GM19240 (cell line): ENCODE data around the gene RPN2.
"Not testable (repeated sequence)": the region's sequence is repeated elsewhere in the genome, so short reads cannot be mapped to it uniquely, and the experiment has no call there.

ENCODE experiments used
- DNase-seq: peaks from one replicate; pipeline ENCODE4 v3.0.0; 2011; ENCODE audit warnings: low spot score; ENCODE audit not compliant: insufficient read length

The RPN2 gene

DNA sequence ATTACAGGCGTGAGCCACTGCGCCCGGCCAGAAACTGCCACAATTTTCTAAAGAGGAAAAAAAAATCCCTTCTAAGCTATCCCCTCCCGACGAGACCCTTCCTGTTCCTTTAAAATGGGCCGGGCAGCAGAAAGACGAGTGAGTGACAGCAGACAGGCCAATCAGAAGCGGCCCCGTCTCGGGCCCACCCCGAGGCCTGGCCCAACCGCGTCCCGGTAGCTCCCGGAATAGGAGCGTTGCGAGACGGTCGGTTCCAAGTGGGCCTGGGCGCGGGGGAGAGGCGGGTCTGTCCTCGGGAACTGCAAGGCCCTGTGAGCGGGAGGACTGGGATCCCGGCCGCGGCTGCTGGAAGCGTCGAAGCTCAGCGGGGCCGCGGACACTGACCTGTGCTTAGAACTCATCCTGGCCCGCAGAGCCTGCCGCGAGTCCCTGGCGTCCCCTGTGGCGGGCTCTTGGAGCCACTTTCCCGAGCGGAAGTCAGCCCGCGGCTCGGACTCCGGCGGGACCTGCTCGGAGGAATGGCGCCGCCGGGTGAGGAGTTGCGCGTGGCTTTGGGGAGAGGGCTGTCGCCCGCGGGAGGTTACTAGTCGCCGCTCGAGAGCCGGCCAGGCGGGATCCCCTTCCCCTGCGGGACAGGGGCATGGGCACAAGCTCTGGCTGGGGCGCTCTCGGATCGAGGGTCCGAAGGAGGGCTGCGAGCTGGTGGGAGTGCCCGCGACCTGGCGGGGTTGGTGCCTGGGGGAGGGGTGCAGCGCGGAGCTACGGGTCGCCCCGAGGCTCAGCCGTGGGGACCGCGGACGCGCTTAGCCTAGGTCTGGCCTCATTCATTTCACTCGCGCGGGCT is at the start of gene RPN2, which contains the start of gene MROH8:
TSS of gene RPN2 (plus strand) at position 492 of the 844 bp plus-strand sequence. CDS start at position 519, 27 bp downstream.
TSS of gene MROH8 (minus strand) at position 710 of the 844 bp plus-strand sequence.
- peak; percentile 67 for DNase-seq

DNA sequence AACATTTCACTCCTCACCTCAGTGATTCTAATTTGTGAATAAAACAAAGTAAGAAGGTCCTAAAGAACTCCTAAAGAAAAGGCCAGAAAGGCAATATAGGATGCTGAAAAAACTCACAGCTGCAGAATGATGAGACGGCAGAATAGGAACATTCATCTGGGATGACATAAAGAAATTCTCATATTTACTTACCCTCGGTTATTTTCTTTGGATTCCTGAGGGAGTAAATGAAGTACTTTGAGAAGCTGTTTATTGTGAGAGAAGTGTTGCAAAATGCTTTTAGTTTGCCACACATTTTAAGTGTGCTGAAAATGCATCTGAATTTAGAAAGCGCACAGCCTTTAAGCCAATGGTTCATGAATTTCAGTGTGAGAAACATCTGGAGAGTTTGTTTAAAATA is 47.6 kb upstream of the RPN2 start:
- no peak for DNase-seq

DNA sequence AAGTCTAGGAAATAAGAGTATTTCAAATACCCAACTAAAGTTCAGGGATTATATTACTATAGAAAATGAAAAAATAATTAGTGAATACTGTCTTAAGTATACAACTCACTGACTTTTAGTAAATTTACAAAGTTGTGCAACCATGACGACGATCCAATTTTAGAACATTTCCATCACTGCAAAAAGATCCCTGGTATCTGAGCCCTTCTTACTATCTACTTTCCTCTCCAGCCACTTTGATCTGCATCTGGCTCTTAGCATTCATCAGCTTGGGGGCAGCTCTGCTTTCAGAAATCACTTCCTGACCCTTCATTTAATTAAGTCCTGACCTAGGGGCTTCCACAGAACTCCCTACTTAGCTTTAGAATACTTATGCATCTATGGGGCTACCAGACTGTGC is 45.2 kb upstream of the RPN2 start:
- DNase-seq: no peak

DNA sequence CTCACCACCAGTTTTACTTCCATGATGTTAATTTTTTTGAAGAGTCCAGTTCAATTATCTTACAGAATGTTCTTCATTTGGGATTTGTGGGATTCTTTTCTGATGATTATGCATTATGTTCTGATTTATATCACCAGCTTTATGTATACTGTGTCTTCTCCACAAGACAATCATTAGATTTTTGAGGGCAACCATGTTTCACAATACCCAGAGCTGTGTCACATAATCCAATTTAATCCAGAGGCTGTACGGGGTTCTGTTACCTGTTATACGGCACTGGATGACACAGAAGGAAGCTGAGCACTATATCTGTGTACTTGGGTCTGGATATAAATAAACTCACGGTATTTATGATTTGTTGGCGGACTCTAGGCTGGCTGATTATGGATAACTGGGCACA is 41.6 kb upstream of the RPN2 start:
- DNase-seq: no peak

DNA sequence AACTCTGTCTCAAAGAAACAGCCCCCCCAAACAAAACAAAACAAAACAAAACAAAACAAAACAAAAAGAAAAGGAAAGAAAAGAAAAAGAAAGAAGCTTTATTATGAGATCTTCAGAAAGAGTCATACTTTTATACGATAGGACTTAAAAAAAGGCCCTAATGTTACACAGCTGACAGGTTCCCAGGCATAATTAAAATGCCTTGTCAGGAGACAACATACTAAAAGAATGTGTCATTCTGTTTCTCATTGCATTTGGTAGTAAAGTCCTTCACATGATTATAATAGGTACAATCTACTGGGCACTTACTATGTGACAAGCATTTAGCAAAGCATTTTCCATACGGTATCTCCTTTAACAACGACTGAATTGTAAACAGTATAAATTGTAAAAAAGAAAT is 36.4 kb upstream of the RPN2 start:
- no peak for DNase-seq

DNA sequence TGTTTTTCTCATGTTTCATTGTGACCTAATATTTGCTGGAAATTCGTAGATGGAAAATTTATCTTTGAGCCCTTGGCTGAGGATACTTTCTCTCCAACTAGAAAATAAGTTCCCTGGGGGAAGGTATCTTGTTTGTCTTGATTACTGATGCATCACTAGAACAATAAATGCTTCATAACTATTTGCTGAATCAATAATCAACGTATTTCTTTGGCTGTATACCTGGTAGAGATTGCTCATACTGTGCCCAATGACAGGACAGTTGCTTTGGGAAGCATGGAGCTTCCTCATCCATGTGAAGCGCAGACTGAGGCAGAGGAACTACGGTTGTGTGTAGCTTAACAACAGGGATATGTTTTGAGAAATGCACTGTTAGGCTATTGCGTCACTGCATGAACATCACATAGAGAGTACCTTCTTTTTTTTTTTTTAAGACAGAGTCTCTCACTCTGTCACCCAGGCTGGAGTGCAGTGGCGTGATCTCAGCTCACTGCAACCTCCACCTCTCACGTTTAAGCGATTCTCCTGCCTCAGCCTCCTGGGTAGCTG is 34.2 kb upstream of the RPN2 start:
- no peak for DNase-seq

DNA sequence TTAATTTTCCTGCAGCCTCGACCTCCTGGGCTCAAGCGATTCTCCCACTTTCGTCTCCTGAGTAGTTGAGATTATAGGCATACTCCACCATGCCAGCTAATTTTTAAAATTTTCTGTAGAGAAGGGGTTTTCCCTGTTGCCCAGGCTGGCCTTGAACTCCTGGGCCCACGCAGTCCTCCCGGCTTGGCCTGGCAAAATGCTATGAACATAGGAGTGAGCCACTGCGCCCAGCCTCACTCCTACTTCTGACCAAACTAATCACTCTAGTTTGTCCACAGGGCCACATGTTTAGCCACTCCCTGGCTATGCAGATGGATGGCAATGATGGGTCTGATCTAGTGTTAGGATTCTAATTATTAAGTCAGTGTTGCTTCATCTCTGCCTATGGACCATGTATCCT is 31.9 kb upstream of the RPN2 start:
- no peak for DNase-seq

DNA sequence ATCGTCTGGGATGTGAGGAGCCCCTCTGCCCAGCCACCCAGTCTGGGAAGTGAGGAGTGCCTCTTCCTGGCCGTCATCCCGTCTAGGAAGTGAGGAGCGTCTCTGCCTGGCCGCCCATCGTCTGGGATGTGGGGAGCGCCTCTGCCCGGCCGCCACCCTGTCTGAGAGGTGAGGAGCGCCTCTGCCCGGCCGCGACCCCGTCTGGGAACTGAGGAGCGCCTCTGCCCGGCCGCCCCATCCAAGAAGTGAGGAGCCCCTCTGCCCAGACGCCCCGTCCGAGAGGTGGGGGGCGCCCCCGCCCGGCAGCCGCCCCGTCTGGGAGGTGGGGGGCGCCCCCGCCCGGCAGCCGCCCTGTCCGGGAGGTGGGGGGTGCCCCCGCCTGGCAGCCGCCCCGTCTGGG is 28.3 kb upstream of the RPN2 start:
- not testable (repeated sequence) for DNase-seq

DNA sequence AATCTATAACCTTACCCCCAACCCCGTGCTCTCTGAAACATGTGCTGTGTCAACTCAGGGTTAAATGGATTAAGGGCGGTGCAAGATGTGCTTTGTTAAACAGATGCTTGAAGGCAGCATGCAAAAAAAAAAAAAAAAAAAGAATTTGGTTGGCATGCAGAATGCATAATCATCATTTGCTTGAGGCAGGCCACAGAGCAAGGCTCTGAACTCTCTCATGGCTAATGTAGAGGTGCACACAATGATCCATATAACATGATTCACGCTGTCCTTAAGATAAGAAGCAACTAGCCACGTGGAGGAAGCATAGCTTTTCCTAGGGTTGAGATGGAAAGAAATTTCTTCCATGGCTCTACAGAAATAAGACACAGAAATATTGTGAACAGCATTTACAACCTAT is 27.6 kb upstream of the RPN2 start:
- DNase-seq: no peak

DNA sequence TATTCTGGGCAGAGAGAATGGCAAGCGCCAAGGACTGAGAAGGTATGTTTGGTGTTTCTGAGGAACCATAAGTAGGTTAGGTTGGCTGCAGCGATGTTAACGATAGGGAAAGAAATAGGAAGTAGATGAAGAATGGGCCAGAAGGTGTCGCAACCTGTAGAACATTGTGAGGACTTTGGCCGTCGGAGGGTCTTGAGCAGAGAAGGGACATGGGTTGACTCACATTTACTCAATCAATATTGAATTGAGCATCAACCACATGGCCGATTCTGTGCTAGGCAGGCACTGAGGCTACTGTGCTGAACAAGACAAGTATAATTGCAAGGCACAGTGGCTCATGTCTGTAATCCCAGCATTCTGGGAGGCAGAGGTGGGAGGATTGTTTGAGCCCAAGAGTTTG is 26.8 kb upstream of the RPN2 start:
- DNase-seq: no peak

DNA sequence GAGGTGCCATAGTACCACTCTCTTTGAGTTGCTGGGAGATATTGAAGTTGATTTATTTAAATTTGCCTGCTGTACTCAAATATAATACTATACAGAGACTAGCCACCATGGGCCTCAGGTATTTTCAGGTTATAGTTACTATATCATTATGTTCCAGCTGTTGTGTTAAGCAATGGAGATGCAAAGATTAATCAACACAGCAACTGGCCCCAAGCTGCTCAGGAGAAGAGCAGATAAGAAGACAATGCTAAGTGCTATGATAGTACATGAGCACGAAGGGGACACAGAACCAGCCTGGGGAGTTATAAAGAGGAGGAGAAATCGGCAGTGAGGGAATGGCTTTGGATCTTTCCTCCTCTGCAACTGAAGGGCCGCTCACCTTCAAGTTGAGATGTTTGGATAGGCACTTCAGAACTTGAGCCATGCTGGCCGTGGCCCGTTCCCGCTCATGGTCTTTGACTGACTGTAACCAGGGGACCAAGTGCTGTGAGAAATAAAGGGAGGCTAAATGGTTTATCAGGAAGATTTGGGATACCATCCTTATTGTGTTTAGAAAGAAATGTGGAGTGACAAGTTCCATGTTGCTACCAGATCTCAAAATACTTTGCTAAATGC is 24.3 kb upstream of the RPN2 start:
- DNase-seq: no peak

DNA sequence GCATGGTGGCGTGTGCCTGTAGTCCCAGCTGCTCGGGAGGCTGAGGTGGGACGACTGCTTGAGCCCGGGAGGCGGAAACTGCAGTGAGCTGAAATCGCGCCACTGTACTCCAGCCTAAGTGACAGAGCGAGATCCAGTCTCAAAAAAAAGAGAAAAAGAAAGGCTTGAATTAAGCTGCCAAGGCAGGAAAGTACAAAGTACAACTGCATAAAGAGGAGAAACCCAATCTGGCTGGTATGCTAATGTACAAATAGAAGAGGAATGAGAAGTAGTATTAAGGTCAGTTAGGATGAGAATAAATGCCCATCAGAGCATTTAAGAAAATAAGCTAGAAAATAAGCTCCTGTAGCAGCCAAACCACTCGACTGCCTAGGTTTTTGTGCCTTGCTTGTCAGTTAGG is 23.1 kb upstream of the RPN2 start:
- no peak for DNase-seq

DNA sequence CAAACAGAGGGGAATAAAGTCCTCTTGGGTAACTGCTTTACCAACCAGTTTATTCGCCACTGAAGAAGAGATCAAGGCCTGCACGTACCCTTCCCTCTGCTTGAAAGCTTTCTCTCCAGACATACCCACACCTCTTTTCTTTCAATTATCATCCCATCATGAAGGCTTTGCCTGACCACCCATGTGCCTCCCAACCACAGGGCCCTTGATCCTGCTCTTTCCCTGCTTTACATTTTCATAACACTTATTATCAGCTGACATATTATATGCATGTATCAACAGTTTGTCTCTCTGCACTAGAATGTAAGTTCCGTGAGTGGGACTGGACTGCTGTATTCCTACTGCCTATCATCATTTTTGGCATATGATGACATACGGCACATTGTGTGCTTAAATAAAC is 20.9 kb upstream of the RPN2 start:
- DNase-seq: no peak

DNA sequence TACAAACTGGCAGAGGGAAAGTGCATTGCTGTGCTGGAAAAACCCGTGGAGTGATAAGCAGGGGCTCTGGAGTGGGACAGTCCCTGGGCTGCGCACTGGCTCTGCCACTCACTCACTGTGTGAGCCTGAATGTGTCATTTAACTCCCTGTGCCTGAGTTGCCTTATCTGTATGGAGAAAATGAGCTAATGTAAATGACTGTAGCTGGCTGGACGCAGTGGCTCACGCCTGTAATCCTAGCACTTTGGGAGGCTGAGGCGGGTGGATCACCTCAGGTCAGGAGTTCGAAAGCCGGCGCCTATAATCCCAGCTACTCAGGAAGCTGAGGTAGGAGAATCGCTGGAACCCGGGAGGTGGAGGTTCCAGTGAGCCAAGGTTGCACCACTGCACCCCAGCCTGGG is 18.4 kb upstream of the RPN2 start:
- no peak for DNase-seq

DNA sequence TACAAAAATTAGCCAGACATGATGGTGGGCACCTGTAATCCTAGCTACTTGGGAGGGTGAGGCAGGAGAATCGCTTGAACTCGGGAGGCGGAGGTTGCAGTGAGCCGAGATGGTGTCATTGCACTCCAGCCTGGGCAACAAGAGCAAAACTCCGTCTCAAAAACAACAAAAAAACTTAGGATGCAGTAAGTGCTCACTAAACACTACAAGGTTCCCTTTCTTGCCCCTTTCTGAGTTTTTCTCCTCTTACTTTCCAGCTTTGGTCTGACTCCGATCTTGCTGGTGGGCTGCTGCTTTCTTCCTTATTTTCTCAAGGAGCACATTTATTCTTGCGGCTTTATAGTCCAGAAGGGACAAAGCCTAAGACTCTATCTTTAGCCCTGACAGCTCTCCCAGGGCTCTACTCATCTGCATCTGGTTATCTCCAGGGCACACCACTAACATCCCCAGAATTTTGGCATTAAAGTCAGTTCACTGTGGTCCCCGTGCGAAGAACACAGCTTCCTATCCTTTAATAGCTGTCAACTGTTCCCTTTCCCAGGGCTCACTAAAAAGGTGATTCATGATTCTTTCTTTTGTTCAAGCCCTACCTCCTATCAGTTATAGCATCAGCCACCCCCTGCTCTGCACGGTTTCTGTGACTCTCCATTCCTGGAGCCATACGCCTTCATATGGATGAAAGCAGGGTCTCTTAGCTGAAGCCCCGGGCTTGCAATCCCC is 17.1 kb upstream of the RPN2 start:
- no peak for DNase-seq

DNA sequence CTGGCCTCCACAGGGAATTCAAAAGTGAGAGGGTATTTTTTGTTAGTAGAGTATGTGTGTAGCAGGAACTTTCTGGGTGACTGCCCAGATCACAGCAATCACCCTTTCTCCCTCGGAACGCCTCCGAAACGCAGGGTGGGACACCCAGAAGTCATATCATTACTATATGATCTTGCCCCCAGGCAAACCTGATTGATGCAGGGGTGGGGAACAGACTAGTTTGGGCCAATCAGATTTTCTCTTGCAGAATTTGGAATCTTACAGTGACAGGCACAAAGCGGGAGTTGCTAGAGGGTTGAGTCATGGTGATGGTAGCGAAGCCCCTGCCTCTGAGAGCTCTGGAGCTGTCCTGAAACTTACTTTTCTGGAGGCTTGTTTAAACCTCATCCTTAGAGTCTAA is 16.5 kb upstream of the RPN2 start:
- DNase-seq: no peak

DNA sequence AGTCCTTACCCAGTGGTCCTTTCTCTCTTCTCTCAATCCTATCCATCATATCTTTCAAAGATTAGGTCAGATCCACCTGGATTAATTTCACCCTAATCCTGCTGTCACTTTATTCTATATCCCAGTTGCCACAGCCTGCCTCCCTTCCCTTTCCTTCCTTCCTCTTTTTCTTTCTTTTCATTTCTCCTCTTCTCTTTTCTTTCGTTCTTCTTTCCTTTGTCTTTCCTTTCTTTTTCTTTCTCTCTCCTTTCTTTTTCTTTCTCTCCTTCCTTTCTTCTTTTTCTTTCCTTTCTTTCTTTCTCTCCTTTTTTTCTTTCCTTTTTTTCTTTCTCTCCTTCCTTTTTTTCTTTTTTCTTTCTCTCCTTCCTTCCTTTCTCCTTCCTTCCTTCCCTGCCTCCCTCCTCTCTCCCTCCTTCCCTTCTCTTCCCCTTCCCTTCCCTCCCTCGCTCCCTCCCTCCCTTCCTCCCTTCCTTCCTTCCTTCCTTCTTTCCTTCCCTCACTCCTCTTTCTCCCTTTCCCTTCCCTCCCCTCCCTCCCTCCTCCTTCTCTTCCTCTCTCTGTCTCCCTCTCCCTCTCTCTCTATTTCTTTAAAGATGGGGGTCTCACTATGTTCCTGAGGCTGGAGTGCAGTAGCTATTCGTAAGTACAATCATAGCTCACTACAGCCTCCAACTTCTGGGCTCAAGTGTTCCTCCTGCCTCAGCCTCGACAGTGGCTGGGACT is 15.1 kb upstream of the RPN2 start:
- no peak for DNase-seq

DNA sequence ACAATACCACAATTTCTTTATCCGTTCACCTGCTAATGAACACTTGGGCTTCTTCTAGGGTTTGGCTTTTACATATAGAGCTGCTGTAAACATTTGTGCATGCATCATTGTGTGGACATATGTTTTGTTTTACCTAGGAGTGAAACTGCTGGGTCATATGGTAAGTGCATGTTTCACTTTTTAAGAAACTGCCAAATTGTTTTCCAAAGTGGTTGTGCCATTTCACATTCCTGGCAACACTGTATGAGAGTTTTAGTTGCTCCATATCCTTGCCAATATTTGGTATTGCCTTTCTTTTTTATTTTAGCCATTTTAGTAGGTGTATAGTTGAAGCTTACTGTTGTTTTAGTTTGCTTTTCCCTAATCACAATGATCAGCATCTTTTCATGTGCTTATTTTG is 14.1 kb upstream of the RPN2 start:
- DNase-seq: no peak

DNA sequence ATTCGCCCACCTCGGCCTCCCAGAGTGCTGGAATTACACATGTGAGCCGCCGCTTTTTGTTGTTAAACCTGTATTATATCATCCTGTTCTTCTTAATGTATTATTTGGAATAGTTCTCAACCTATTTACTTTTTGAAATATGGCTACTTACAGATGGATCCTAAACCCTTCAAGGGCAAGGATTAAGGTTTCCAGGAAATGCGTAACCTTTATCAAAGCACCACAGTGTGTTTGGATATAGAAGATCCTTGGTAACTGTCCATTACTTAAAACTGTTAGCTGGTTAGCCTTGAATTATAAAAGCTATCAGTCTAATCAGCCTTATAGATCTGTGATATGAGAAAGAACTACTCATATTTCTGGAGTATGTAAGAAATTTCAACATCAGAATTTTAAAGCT is 12.3 kb upstream of the RPN2 start:
- DNase-seq: no peak

DNA sequence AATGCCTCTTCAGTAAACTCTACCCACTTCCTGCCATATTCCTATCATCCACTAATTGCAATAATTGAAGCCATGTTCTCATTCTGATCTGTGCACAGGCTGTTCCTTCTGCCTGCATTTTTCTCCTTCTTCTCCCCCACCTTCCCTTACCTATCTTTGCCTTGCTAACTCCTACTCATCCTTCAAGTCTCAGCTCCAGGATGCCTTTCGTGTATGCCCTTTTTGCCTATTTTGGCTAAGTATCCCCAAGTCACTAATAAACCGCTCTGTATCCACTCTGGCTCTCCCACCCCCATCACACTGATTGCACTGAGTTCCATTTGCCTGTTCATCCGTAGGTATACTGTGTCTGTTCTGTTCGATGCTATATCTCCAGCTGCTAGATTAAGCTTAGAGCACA is 6.3 kb upstream of the RPN2 start:
- no peak for DNase-seq
